ENCODE data around the gene HTR3C. TPM values are rescaled to one million over a fixed set of nuclear protein-coding genes. Genes with fewer than 3 reads are reported as not detected.
"Not testable (repeated sequence)": the region's sequence is repeated elsewhere in the genome, so short reads cannot be mapped to it uniquely, and the experiment has no call there.

HTR3C gene
- total and polyA plus RNA-seq, 3 donors from 2014 or later, result 0.31 TPM; not detected in 2

GRCh38 chr3:184066211-184066610 is 13.4 kb downstream of the HTR3C start:
- DNase-seq, result no peak
- no peaks in the 10 kb centered on the region for H3K27me3 ChIP-seq
- H3K27ac ChIP-seq, result no peak overlapping the region
- TF ChIP-seq POLR2A (IDR thresholded peaks at IDR 0.05), result no peak
- TF ChIP-seq, protein P1, sequence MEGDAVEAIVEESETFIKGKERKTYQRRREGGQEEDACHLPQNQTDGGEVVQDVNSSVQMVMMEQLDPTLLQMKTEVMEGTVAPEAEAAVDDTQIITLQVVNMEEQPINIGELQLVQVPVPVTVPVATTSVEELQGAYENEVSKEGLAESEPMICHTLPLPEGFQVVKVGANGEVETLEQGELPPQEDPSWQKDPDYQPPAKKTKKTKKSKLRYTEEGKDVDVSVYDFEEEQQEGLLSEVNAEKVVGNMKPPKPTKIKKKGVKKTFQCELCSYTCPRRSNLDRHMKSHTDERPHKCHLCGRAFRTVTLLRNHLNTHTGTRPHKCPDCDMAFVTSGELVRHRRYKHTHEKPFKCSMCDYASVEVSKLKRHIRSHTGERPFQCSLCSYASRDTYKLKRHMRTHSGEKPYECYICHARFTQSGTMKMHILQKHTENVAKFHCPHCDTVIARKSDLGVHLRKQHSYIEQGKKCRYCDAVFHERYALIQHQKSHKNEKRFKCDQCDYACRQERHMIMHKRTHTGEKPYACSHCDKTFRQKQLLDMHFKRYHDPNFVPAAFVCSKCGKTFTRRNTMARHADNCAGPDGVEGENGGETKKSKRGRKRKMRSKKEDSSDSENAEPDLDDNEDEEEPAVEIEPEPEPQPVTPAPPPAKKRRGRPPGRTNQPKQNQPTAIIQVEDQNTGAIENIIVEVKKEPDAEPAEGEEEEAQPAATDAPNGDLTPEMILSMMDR (IDR thresholded peaks at IDR 0.05), result no peak
- WGBS, 2 donors, result 65 to 83% methylated on average over 2 of the region's 2 CpGs
- intact Hi-C loops (cut with DNase I; ENCODE audit: low total_unique reads), result no loop called here
- H3K4me3 ChIP-seq, result no peak overlapping the region
- H3K36me3 ChIP-seq (ENCODE audit: low read depth, missing control alignments), result no peaks in the 10 kb centered on the region
- no peaks in the 10 kb centered on the region for H3K9me3 ChIP-seq
- no peaks in the 10 kb centered on the region for H3K4me1 ChIP-seq

- Histone ChIP-seq H3K9me3 (no peaks in the 10 kb centered on the region), H3K27me3 (no peaks in the 10 kb centered on the region), H3K36me3 (ENCODE audit: low read depth, missing control alignments) (no peaks in the 10 kb centered on the region), H3K4me3 (no peak overlapping the region), H3K4me1 (no peaks in the 10 kb centered on the region), H3K27ac (no peak overlapping the region)
- DNase-seq, result no peak
- intact Hi-C loops (cut with DNase I; ENCODE audit: low total_unique reads), result no loop called here
- no peak for TF ChIP-seq POLR2A (IDR thresholded peaks at IDR 0.05)
- TF ChIP-seq, protein P1 (IDR thresholded peaks at IDR 0.05), result no peak
- 68 to 74% methylated on average over 6 of the region's 6 CpGs for WGBS, 2 donors
These were observed 14.8 kb downstream of the HTR3C start for GRCh38 chr3:184067573-184068055.

DNA sequence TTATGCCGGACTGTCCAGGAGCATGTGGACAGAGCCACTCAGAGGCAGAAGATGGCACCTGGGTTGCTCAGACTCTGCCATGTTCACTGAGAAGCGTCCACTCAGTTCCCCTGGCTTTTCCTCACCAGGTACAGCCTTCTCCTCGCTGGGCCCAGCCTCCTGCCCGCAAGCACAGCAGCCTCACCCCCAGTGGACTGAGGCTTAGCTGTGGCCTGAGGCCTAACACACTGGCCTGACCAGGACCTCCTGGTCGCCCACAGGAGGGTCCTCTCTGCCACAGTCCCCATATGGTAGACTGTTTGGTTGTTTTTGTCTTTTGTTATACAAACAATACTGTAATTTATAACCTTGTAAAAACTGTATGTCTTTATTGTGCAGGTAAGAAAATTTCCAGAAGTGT is 15.5 kb downstream of the HTR3C start:
- TF ChIP-seq, protein P1 (IDR thresholded peaks at IDR 0.05), result no peak
- Histone ChIP-seq H3K36me3 (ENCODE audit: low read depth, missing control alignments) (no peaks in the 10 kb centered on the region), H3K27me3 (no peaks in the 10 kb centered on the region), H3K4me1 (no peaks in the 10 kb centered on the region), H3K9me3 (no peaks in the 10 kb centered on the region), H3K4me3 (no peak overlapping the region), H3K27ac (no peak overlapping the region)
- DNase-seq, result no peak
- WGBS, 2 donors, result 90 to 93% methylated on average over 5 of the region's 5 CpGs
- intact Hi-C loops (cut with DNase I; ENCODE audit: low total_unique reads), result no loop called here

DNA sequence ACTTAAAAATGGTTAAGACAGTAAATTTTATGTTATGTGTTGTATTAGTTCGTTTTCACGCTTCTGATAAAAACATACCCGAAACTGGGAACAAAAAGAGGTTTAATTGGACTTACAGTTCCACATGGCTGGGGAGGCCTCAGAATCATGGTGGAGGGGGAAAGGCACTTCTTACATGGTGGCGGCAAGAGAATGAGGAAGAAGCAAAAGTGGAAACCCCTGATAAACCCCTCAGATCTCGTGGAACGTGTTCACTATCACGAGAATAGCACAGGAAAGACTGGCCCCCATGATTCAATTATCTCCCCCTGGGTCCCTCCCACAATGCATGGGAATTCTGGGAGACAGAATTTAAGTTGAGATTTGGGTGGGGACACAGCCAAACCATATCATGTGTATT is 18.3 kb downstream of the HTR3C start:
- H3K4me1 ChIP-seq; DNase-seq; H3K36me3 ChIP-seq (ENCODE audit: low read depth, missing control alignments); H3K27ac ChIP-seq; H3K27me3 ChIP-seq; H3K4me3 ChIP-seq; H3K9me3 ChIP-seq; intact Hi-C loops (cut with DNase I; ENCODE audit: low total_unique reads): not testable (repeated sequence)
- WGBS, 2 donors, result 93 to 98% methylated on average over 7 of the region's 7 CpGs

GRCh38 chr3:184073621-184074020 is 20.8 kb downstream of the HTR3C start:
- intact Hi-C loops (cut with DNase I; ENCODE audit: low total_unique reads), result no loop called here
- 71 to 80% methylated on average over 4 of the region's 4 CpGs for WGBS, 2 donors

More at GRCh38 chr3:184073621-184074020, 20.8 kb downstream of the HTR3C start:
- DNase-seq, result no peak
- Histone ChIP-seq H3K27me3 (no peaks in the 10 kb centered on the region), H3K36me3 (ENCODE audit: low read depth, missing control alignments) (no peaks in the 10 kb centered on the region), H3K27ac (no peak overlapping the region), H3K4me1 (no peaks in the 10 kb centered on the region), H3K4me3 (no peak overlapping the region), H3K9me3 (no peaks in the 10 kb centered on the region)
- TF ChIP-seq, protein P1 (IDR thresholded peaks at IDR 0.05), result no peak
- TF ChIP-seq POLR2A (IDR thresholded peaks at IDR 0.05), result no peak
